Measurements from ENCODE around the gene SRGAP3.

Gene SRGAP3

DNA sequence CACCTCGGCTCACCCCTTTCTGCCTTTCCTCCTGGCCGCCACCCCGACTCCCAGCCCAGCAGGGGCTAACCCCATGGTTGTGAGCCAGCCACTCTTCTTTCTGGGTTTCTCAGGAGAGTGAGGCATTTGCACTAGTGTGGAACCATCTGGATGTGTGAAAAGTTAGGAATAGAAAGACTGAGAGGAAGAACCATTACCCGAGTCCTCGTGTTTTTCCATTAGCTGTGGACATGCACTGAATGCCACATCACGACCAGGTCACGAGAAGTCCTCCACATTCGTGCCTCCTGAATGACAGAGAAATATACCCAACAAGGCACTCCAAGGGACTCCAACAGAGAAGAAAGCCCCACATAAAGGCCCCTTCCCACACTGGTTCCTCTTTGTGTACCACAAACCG lies 268.1 kb downstream of the SRGAP3 start:
- DNase-seq = no peak

DNA sequence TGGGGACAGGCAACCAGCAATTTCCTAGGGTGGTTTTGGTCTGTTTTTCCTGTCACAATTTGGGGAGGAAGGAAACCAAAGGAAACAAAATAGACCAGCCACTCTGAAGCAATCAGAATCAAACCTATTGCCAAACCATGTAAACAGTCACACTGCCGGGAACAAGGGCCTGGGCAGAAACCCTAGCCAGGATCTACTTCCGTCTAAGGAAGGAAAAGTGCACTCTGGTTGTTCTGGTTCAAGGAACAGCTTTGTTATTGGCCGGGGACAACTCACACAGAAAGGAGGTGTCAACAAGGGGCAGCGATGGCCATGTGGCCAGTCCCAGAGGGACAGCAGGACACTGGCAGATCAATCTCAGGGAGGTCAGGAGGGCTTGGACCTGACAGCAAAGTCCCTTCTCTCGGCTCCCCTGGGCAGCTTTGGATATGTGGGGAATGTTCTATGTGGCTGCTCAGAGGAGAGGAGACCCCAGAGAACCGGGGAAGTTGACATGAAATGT lies 268.6 kb downstream of the SRGAP3 start:
- no peak for DNase-seq

DNA sequence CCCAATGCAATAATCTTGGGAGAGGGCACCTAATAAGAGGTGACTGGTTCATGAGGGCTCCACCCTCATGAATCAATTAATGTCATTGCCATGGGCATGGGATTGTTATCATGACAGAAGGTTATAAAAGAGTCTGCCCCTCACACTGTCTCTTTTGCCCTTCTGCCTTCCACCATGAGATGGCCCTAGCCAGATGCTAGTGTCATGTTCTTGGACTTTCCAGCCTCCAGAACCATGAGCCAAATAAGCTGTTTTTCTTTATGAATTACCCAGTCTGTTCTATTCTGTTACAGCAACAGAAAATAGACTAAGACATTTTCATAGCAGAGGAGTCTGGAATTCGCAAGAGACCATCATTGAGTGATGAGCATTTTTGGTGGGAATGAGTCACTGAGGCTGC lies 270.2 kb downstream of the SRGAP3 start:
- DNase-seq = no peak

DNA sequence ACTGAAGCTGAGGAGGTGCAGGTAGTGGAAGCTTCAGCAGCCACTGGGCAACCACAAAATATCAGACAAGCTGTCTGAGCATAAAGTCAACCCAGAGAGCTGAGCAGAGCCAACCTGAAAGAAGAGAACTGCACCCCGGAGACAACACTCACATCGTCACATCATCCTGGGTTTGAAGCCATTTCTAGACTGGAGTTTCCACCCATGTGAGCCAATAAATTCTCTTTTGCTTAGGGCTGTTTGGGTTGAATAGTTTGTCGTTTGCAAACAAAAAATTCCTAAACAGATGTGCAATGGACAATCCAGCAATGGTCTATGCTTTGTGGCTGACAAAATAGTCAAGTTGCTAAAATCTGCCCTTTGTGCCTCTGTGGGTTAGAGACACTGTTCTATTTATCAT lies 270.9 kb downstream of the SRGAP3 start:
- DNase-seq = no peak

DNA sequence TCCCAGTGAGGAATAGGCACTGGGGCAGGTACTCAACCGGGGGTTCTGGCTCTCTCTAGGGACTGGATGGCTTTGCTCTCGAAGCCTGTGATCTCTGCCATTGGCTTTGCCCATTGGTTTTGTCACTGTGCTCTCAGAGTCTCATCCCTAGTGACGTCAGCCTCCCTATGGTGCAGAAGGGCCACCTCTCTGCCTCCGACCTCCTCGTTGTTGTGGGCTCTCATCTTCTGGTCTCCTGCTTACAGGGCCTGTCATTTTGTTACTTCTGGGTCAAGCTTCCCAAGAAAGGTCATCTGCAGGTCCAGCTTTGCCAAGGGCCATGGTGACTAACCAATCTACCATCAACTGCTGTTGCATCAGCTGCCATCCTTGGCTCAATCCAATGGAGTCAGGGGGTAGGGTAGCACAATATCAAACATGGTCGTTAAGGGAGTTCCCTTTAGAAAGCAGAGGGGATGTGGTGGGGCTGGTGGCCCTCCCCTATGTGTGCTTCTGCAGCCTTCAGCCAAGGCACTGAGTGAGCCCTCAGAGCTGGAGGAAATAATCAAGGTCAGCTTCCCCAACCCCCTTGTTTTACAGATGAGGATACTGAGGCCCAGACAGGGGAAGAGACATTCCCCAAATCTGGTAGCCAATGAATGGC lies 272.8 kb downstream of the SRGAP3 start:
- DNase-seq = no peak

DNA sequence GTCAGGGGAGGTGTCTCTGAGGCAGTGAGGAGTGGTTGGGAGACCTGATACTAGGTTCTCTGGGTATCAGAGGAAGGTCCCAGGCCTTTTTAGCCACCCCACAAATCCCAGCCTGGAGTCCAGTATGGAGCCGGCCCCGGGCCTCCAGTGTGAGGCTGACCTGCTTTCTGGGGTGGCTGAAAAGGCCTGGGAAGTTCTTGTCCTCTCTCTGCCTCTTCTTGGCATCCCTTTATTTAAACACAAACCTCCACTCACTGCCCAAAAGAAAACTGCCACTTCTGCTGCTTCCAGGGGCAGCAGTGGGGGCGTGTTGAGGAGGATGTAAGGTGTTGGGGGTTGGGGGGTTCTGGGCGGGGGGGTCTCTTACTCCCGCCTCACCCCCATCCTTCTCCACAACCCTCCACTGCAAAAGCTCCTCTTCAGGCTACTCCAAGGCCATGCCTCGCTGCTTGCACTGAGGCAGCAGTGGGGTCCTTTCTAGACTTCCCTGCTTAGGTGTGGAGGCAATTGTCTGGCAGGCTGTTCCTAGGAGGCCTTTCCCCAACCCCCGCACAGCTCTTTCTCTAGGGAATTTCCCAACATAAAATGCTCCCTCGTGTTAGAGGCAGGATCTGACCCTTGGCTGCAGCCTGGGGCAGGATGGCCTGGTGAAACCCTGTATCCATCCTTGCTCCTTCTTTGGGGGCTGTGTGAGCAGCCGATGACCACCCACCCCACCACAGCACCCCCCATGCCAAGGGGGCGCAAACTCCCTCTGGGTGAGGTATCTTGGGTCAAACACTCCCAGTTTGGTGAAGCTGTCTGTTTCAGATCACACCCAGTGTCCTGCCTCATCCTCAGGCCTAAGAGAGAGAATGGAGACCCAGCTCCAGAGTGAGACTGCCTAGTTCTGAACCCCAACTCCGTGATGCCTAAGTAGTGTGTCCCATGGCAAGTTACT lies 274.1 kb downstream of the SRGAP3 start:
- no peak for DNase-seq

DNA sequence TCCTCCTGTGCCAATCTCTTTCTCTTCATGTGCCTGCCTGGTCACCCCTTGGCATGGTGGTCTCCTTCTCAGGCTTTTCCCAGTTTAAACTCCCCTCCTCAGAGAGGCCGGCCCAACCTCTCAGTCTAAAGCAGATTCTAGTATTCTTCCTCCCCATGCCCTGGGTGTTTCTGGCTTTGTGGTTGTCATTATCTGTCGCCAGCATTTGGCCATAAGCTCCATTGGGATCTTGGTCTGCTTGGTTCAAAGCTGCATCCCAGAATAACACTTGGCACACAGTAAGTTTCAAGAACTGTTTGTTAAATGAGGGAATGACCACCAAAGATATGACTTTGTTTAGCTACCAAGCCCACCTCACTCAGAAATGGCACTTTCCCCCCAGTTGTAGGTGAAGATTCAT lies 275.0 kb downstream of the SRGAP3 start:
- DNase-seq = no peak

DNA sequence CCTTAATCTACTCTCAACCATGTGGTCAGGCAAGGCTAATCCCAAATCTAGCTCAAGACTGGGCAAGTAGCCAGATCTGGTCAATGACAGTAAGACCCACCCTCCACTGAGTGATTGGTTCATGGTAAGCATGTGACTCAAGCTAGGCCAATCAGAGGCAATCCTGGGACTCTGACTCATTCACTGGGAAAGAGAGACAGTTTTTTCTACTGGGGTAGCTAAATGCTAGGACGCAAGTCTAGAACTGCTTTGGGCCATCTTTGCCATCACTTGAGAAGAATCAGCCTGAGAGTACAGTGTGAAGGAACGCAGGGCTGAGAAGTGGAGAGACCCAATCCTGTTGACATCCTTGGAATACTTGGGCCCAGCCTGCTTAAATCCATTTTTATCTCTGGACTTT lies 276.8 kb downstream of the SRGAP3 start:
- DNase-seq = no peak

DNA sequence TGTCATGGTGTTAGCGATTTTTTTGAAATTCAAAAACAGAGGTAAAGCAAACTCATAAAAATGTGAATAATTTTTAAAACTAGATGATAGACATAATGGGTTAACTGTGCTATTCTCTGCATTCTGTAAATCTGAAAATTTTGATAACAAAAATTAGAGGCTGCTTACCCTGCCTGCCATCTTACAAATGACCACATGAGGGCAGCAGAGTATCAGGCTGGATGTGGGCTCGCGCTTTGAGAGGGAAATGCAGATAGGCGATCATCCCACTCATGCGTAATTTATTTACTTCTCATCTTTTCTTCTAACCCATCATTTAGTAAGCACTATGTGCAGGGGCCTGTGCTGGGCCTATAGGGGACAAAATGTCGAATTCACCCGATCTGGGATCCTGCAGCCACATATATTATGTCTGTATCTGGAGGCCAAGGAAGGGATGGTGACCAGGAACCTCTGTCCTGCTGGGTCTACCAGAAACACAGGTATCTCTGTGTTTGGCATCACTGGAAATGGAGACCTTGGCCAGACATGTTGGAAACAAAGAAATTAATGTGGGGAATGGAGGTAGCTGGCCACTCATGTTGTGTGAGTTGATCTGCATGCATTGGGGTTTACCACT lies 278.4 kb downstream of the SRGAP3 start:
- peak; percentile 27 for DNase-seq

DNA sequence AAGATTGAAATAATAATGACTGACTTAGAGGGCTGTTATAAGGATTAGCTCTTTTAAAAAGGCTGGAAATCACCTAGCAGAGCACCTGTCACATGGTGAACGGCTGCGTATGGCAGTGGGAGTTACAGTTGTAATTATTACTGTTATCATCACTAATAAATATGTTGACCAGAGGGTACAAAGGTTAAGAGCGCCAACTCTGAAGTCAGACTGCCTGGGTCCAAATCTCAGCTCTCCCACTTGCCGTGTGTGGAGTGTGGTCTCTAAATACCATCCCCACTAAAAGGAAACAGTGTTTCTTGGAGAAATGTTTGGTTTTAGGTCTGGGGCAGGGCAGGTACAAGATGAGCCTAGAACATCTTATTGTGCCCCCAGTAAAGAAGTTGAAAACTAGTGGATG lies 280.2 kb downstream of the SRGAP3 start:
- no peak for DNase-seq

DNA sequence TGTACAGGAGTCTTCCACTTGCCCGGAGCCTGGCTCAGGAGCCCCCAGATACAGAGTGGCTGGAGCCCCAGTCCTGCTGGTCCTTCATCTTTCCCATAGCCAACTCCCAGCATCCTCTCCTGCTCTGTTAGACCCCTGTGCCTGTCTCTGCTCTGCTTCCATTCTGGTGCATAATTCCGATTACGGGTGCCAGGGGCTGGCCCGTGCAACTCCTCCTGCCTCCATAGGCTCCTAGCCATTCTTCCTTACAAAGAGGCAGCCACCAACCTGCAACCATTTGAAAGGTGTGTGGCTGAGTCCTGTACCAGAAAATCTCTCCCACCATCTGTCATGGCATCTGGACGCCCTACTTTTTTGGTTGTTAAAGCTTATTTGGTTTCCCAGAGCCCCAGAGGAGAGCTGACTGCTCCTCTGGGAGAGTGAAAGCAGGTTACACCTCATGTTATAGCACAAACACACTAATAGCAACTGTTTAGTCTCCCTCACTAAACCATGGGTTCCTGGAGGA lies 281.0 kb downstream of the SRGAP3 start:
- DNase-seq = no peak

DNA sequence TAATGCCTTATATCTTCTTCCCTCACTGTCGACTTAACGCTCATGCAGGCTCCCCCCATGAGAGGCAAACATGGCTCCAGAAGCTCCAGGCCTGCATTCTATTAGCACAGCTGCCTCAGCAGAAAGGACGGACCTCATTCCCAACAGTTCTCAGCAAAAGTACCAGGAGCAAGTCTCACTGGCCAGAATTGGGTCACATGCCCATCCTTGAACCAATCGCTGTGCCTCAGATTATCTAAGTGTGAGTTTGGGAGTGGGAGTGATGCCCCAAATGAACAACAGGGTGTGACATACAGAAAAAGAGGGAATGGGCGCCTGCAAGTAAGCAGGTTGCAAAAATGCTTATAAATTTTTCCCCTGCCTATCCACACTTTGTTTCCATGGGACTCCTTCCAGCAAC lies 281.9 kb downstream of the SRGAP3 start:
- no peak for DNase-seq

DNA sequence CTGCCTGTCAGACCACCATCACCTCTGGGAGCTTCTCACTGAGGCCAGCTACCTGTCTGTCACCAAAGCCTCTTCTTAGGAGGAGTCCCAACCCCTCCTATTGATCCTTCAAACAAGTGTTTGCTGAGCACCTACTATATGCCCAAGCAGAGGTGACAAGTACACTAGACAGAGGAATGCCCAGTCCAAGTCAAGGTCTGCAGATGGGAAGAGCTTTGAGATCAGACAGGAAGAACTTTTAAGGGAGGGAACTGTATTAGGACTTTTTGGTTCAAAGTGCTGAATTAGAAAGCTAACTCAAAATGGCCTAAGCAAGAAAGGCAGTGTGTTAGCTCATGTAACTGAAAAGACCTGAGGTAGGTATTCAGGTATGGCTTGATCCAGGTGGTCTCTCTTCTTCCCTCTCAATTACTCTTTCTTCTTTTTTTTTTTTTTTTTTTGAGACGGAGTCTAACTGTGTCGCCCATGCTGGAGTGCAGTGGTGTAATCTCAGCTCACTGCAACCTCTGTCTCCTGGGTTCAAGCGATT lies 282.6 kb downstream of the SRGAP3 start:
- DNase-seq = no peak

DNA sequence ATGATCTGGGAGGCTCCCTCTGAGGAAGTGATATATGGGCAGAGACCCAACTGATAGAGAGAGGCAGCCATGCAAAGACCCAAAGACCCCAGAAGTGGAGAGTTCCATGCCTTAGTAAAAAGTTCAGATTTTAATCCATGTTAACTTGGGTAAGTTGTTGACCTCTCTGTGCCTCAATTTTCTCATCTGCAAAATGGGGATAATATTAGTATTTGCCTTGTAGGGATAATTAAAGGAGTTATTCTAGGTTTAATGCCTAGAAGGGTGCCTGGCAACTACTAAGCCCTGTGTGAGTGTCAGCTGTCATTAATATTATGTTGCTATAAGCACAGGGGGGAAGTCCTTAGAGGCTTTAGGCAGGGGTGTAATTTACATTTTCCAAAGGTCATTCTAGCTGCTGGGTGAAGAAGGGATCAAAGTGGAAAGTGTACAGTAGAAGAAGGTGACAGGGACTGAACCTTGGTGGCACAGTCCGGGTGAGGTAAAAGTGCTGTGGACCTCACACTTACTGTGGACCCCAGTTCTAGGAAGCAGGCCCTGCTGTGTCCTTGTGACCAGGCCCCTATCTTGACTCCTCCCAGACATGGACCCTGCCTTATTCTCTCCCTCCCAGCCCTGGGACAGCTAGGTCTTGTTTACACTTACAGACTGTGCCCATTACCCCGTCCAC lies 283.2 kb downstream of the SRGAP3 start:
- no peak for DNase-seq

DNA sequence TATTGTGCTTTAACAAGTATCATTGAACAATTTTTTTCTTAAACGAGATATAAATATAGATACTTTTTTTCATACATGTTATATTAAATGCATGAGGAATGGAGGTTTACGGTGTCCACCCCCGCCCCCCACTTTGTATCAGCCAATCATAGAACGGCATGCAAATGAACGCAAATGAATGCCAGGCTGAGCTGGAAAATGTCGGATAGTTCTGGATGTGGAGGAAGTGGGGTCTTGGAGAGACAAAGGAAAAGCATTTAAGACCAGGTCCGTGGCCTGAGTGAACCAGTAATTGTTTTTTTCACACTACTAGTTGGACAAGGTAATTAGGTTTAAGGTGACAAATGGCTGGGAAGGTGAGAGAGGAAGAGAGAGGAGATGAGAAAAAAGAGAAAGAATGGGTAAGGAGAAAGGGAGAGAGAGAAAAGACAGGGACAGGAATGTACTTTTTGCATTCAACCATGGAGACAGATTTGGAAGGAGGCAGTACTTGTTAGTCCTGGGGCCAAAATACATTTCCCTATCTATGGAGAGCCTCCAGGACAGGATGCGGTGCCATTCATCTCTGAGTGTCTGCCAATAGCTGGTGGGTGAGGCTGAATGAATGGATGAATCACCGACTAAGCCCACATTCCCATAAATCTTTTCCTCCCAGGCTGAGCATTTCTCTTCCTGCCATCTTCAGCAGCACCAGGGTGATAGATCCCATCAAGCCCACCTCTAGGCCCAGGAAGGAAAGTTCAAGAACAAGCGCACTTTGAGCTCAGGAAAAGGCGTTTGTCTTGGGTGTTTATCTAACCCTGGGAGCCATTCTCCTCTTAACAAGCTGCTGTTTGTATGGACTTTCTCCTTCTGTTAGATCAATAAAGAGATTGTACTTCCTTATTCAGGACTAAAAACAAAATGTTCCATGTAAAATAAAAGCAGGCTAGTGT lies 284.7 kb downstream of the SRGAP3 start:
- no peak for DNase-seq

DNA sequence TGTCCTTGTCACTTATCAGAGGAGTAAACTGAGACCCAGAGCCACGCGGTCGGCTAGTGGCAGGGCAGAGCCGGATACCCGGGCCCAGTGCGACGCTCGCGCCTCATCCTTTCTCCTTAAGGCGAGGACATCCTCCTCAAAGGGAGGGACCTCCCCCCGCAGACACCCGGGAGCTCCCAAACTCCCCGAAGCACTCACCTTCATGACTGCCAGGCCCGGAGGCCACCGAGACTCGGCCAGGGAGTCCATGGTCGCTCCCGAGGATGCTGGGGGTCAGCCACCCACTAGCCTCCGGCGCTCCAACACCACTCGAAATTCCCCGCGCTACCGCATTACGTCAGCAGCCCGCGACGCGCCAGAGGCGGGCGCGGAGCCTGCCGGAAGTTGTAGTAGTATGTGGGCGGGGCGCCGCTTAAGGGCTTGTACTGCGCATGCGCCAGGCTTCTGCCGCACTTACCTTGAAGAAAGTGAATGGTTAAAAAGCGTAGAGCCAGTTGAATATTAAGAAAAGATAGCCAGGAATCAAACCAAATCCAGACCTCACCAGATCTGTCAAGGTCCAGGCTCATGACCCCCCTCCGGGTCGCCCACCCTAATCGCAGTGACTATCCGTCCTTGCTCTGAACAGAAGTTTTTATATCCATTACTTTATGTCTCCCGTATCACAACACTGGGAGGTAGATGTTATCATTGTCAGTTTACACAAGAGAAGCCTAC lies 286.2 kb downstream of the SRGAP3 start, which contains the start of gene RAD18:
Gene RAD18 (minus strand): TSS at position 336 of the 717 bp plus-strand sequence. CDS start 87 bp downstream, at position 249.
- DNase-seq = peak; percentile 73

DNA sequence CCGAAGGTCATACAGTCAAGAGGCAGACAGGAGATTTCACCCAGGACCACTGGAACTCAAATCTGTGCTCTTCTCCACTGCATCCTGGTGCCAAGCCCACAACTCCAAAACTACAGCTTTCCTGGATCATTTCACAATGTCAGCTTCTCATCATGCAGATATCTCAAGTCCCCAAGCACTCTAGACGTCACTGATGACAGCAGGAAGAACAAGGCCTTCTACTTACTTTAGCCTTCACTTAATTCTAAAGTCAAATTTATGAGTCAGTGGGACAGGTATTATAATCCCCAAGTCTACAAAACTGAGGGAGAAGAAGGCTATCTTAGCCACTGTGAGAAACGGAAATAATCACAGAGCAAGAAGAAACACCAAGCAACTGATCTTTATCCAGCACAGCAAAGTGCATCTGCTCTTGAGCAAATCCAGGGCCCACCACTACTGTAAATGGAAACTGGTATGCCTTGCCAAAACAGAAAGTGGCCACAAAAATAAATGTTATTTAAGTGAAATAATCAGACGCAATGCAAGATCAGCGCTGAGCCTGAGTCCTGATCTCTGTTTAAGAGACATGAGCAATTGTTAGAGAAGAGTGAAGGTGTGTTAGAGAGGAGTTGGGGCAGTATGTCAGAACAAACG lies 287.1 kb downstream of the SRGAP3 start:
- no peak for DNase-seq

DNA sequence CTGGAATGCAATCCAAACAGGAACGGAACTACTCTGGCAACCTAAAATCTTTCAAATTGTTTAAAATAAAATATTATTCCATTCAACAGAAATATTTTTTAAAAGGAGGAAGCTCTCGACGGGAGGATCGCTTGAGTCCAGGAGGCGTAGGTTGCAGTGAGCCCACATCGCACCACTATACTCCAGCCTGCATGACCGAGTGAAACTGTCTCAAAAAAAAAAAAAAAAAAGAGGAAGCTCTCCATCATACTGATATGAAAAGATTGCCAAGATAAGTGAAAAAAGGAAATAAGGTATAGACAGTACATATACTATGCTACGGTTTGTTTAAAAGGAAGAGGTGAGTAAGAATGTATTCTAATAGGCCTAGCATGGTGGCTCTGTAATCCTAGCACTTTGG lies 289.8 kb downstream of the SRGAP3 start:
- no peak for DNase-seq

DNA sequence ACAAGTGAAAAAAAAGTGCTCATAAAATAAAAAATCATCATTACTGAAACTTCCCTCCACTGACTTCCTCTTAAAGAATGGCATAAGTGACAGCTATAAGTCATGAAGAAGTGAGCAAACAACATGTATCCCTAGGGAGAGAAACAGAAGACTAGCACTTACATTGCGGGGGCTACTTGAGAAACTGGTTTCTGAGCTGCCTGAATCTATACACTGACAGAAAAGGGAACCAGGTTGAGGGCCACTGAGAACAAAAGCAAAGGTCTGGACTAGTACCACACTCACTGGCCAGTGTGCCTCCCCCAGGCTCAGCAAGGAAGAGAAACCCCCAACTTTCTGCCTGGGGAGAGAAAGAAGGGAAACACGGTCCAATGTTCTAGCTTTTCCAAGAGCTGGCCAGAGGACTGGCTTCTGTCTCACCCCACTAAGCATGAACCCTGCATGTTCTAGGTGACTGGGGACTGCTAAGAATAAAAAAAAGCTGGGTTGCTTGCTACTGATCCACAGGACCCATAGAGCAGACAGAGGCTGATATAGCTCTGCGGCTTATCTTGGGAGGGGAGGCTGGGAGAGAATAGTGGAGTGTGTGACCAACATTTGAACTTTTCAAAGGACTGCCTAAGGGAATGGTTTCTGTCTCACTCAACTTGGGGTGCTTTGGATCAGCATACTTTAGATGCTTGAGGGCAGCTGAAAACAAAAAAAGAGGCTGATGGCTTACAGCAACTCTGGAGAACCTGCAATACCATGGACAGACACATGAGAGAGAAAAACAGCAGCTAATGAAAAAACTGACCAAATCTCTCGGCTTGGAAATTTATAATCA lies 294.3 kb downstream of the SRGAP3 start:
- DNase-seq = no peak

Data from DMS79 treated with DMSO at 0.1 percent for 48 hours (cell line).